ENCODE measurements around the gene C6orf47. TPM values are rescaled to one million over a fixed set of nuclear protein-coding genes. Genes with fewer than 3 reads are reported as not detected.

The C6orf47 gene
- total and polyA plus RNA-seq, 2 of the 13 experiments (the other 11 are each of a cell fraction or from before 2014, with no cell fraction given), result 1.7 to 18.1 TPM

DNA sequence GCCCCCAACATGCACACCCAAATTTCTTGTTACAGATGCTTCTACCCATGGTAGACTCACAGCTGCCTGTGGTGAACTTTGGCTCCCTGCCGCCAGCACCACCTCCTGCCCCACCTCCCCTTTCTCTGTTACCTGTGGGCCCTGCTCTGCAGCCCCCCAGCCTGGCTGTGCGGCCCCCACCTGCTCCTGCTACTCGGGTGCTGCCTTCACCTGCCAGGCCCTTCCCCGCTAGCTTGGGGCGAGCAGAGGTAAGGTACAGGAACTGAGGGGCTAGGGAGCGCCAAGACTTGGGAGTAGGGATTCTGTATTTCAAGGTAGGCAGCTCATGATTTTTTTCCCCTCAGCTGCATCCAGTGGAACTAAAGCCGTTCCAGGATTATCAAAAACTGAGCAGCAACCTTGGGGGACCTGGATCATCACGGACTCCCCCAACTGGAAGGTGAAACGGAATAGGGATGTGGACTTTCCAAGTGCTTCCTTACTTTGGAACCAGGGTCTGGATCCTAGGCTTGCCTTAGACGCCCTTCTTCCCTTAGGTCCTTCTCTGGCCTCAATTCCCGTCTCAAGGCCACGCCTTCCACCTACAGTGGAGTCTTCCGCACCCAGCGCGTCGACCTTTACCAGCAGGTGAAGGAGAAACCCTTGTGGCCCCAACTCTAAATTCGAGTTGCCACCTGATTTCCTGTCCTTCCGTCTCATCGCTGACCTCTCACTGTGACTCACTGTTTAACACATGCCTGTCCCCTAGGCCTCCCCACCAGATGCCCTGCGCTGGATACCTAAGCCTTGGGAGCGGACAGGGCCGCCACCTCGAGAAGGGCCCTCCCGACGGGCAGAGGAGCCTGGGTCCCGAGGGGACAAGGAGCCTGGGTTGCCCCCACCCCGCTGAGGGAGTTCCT lies 23.6 kb downstream of the C6orf47 start (continued):
- peak; percentile 76 for TF ChIP-seq PAF1 (CRISPR knock-in tag; IDR thresholded peaks at IDR 0.05)
- TF ChIP-seq AGO1 (IDR thresholded peaks at IDR 0.05; ENCODE audit: low read depth, low read length, poor library complexity, severe bottlenecking), result peak; percentile 78
- TF ChIP-seq, protein P1, sequence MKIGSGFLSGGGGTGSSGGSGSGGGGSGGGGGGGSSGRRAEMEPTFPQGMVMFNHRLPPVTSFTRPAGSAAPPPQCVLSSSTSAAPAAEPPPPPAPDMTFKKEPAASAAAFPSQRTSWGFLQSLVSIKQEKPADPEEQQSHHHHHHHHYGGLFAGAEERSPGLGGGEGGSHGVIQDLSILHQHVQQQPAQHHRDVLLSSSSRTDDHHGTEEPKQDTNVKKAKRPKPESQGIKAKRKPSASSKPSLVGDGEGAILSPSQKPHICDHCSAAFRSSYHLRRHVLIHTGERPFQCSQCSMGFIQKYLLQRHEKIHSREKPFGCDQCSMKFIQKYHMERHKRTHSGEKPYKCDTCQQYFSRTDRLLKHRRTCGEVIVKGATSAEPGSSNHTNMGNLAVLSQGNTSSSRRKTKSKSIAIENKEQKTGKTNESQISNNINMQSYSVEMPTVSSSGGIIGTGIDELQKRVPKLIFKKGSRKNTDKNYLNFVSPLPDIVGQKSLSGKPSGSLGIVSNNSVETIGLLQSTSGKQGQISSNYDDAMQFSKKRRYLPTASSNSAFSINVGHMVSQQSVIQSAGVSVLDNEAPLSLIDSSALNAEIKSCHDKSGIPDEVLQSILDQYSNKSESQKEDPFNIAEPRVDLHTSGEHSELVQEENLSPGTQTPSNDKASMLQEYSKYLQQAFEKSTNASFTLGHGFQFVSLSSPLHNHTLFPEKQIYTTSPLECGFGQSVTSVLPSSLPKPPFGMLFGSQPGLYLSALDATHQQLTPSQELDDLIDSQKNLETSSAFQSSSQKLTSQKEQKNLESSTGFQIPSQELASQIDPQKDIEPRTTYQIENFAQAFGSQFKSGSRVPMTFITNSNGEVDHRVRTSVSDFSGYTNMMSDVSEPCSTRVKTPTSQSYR (CRISPR knock-in tag; IDR thresholded peaks at IDR 0.05; ENCODE audit: borderline replicate concordance), result no peak
- no peak for TF ChIP-seq ELF3 (CRISPR knock-in tag; IDR thresholded peaks at IDR 0.05)
- TF ChIP-seq, protein P2, sequence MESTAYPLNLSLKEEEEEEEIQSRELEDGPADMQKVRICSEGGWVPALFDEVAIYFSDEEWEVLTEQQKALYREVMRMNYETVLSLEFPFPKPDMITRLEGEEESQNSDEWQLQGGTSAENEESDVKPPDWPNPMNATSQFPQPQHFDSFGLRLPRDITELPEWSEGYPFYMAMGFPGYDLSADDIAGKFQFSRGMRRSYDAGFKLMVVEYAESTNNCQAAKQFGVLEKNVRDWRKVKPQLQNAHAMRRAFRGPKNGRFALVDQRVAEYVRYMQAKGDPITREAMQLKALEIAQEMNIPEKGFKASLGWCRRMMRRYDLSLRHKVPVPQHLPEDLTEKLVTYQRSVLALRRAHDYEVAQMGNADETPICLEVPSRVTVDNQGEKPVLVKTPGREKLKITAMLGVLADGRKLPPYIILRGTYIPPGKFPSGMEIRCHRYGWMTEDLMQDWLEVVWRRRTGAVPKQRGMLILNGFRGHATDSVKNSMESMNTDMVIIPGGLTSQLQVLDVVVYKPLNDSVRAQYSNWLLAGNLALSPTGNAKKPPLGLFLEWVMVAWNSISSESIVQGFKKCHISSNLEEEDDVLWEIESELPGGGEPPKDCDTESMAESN (CRISPR knock-in tag; conservative IDR thresholded peaks at IDR 0.05), result no peak
- TF ChIP-seq ZNF121 (CRISPR knock-in tag; IDR thresholded peaks at IDR 0.05), result no peak
- no peak for TF ChIP-seq GLMP (CRISPR knock-in tag; IDR thresholded peaks at IDR 0.05; ENCODE audit: borderline replicate concordance)
- no peak for TF ChIP-seq ZNF414 (CRISPR knock-in tag; IDR thresholded peaks at IDR 0.05)
- TF ChIP-seq AGO2 (optimal IDR thresholded peaks at IDR 0.05; ENCODE audit: low read depth, low read length), result peak; percentile 80
- TF ChIP-seq, protein P3, sequence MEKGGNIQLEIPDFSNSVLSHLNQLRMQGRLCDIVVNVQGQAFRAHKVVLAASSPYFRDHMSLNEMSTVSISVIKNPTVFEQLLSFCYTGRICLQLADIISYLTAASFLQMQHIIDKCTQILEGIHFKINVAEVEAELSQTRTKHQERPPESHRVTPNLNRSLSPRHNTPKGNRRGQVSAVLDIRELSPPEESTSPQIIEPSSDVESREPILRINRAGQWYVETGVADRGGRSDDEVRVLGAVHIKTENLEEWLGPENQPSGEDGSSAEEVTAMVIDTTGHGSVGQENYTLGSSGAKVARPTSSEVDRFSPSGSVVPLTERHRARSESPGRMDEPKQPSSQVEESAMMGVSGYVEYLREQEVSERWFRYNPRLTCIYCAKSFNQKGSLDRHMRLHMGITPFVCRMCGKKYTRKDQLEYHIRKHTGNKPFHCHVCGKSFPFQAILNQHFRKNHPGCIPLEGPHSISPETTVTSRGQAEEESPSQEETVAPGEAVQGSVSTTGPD (CRISPR knock-in tag; IDR thresholded peaks at IDR 0.05), result no peak
- TF ChIP-seq NR3C1 (CRISPR knock-in tag; IDR thresholded peaks at IDR 0.05), result no peak
- TF ChIP-seq ZNF879 (CRISPR knock-in tag; IDR thresholded peaks at IDR 0.05), result no peak
- TF ChIP-seq ZSCAN31 (CRISPR knock-in tag; IDR thresholded peaks at IDR 0.05; ENCODE audit: low read depth), result no peak
- no peak for TF ChIP-seq MTF1 (CRISPR knock-in tag; IDR thresholded peaks at IDR 0.05)
- no peak for TF ChIP-seq ATF5 (CRISPR knock-in tag; IDR thresholded peaks at IDR 0.05; ENCODE audit: low read depth)
- TF ChIP-seq IKZF1 (IDR thresholded peaks at IDR 0.05), result no peak
- TF ChIP-seq ZNF207 (IDR thresholded peaks at IDR 0.05; ENCODE audit: borderline replicate concordance), result no peak
- TF ChIP-seq, protein P4, sequence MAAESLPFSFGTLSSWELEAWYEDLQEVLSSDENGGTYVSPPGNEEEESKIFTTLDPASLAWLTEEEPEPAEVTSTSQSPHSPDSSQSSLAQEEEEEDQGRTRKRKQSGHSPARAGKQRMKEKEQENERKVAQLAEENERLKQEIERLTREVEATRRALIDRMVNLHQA (CRISPR knock-in tag; IDR thresholded peaks at IDR 0.05), result no peak

Data from HepG2 (cell line).